Measurements from ENCODE around the gene DNAJC16.

The DNAJC16 gene

GRCh38 chr1:15543589-15544568 is 17.2 kb downstream of the DNAJC16 start:
- TF ChIP-seq CTCF (IDR thresholded peaks at IDR 0.05), result no peak

- TF ChIP-seq CTCF (IDR thresholded peaks at IDR 0.05), result no peak
Measured at GRCh38 chr1:15546641-15547040, 20.0 kb downstream of the DNAJC16 start.

- TF ChIP-seq CTCF (IDR thresholded peaks at IDR 0.05), result no peak
Measured at GRCh38 chr1:15550573-15550972, 23.9 kb downstream of the DNAJC16 start.

- TF ChIP-seq CTCF (IDR thresholded peaks at IDR 0.05), result no peak
Measured at GRCh38 chr1:15557008-15557407, 30.4 kb downstream of the DNAJC16 start.

GRCh38 chr1:15557594-15557993 is 30.9 kb downstream of the DNAJC16 start:
- no peak for TF ChIP-seq CTCF (IDR thresholded peaks at IDR 0.05)

GRCh38 chr1:15558516-15558915 is 31.9 kb downstream of the DNAJC16 start:
- no peak for TF ChIP-seq CTCF (IDR thresholded peaks at IDR 0.05)

GRCh38 chr1:15559189-15559810 is 32.7 kb downstream of the DNAJC16 start:
- TF ChIP-seq CTCF (IDR thresholded peaks at IDR 0.05), result no peak
